BJ (cell line): ENCODE data around the gene ARPP21. TPM values are rescaled to one million over a fixed set of nuclear protein-coding genes. Genes with fewer than 3 reads are reported as not detected.

Experiments
- CTCF ChIA-PET: fragments of 350-600 bp; formaldehyde crosslinking; extraction: SDS; loops from one replicate; lab custom pipeline; 2021; ENCODE audit warnings: antibody characterized with exemption, inconsistent platforms; lab: Yijun Ruan, JAX
- POLR2A ChIA-PET: fragments of 300-600 bp; sonication (Branson Sonifier 250); formaldehyde crosslinking; extraction: SDS; loops from one replicate; lab custom pipeline; 2021; ENCODE audit warnings: antibody characterized with exemption; lab: Charles Lee
- DNase-seq: peaks from one replicate; pipeline ENCODE4 v3.0.0-alpha.2; 2011; ENCODE audit warnings: low read depth
- H3K27me3 ChIP-seq: 2 replicates; pipeline ENCODE4 v1.6.0; 2011; ENCODE audit warnings: low read length; ENCODE audit not compliant: control insufficient read depth, insufficient read depth
- H3K36me3 ChIP-seq: 2 replicates; pipeline ENCODE4 v1.5.1; 2011; ENCODE audit warnings: low read length; ENCODE audit not compliant: control insufficient read depth, insufficient read depth
- H3K4me3 ChIP-seq: 2 replicates; pipeline ENCODE4 v1.5.1; 2011; ENCODE audit warnings: low read depth, mild to moderate bottlenecking, control low read depth, low read length
- CTCF ChIP-seq: IDR thresholded peaks from 2 replicates; pipeline ENCODE4 v1.5.1; 2011; ENCODE audit warnings: low read depth, mild to moderate bottlenecking, control low read depth, inconsistent platforms, low read length, moderate library complexity; ENCODE audit not compliant: insufficient read depth
- polyA plus RNA-seq: library from polyadenylated mRNA; depleted of rRNA; stranded (reverse); fragments of >200 nt; gene quantifications from 2 replicates; pipeline ENCODE4 v1.2.3, GENCODE V29; 2011

The ARPP21 gene
- polyA plus RNA-seq, 1 experiment: not detected

- H3K36me3 ChIP-seq: no peaks in the 10 kb centered on the region
- CTCF ChIA-PET: no interaction called here
- no peak for TF ChIP-seq CTCF
- POLR2A ChIA-PET: no interaction called here
- no peak for DNase-seq
- no peak overlapping the region for H3K4me3 ChIP-seq
- peaks cover 2% of the 10 kb centered on the region; the same call in 1 of the 2 replicates for H3K27me3 ChIP-seq
Measured at GRCh38 chr3:35641331-35641730, 2.0 kb downstream of the ARPP21 start.

GRCh38 chr3:35641920-35642527, 2.7 kb downstream of the ARPP21 start:
- no peak for TF ChIP-seq CTCF
- no peaks in the 10 kb centered on the region for H3K36me3 ChIP-seq
- DNase-seq: no peak
- H3K27me3 ChIP-seq: peaks cover 2% of the 10 kb centered on the region; the same call in 1 of the 2 replicates
- H3K4me3 ChIP-seq: no peak overlapping the region
- ChIA-PET CTCF (no interaction called here), POLR2A (no interaction called here)

GRCh38 chr3:35643495-35643894, 4.2 kb downstream of the ARPP21 start:
- CTCF ChIA-PET: interaction anchor here (0.5 kb wide), 1 partner anchor 1774 kb away, joined by 3 read pairs; no protein-coding TSS in a partner anchor
- no peak for TF ChIP-seq CTCF
- no peaks in the 10 kb centered on the region for H3K36me3 ChIP-seq
- peaks cover 2% of the 10 kb centered on the region; the same call in 1 of the 2 replicates for H3K27me3 ChIP-seq
- POLR2A ChIA-PET: no interaction called here
- no peak for DNase-seq
- H3K4me3 ChIP-seq: no peak overlapping the region

GRCh38 chr3:35644451-35644850, 5.1 kb downstream of the ARPP21 start:
- ChIA-PET POLR2A (no interaction called here), CTCF (no interaction called here)
- Histone ChIP-seq H3K27me3 (peaks cover 2% of the 10 kb centered on the region; the same call in 1 of the 2 replicates), H3K36me3 (no peaks in the 10 kb centered on the region), H3K4me3 (no peak overlapping the region)
- DNase-seq: no peak
- no peak for TF ChIP-seq CTCF

- no peak for TF ChIP-seq CTCF
- Histone ChIP-seq H3K27me3 (no peaks in the 10 kb centered on the region), H3K4me3 (no peak overlapping the region), H3K36me3 (no peaks in the 10 kb centered on the region)
- ChIA-PET CTCF (no interaction called here), POLR2A (no interaction called here)
- no peak for DNase-seq
Measured at GRCh38 chr3:35645189-35645588, 5.9 kb downstream of the ARPP21 start.
